Measurements from ENCODE around the gene ZSCAN10. TPM values are rescaled to one million over a fixed set of nuclear protein-coding genes. Genes with fewer than 3 reads are reported as not detected.

ZSCAN10 gene
- polyA plus RNA-seq, 1 donor (not counting 4 experiments of a cell fraction or from before 2014, with no cell fraction given): not detected

- Histone ChIP-seq H3K79me2 (ENCODE audit: control insufficient read depth, insufficient read depth, low read length) (no peaks in the 10 kb centered on the region), H4K20me1 (ENCODE audit: control insufficient read depth, extremely low read depth, insufficient read depth, low read length) (no peaks in the 10 kb centered on the region), H3K9me3 (ENCODE audit: control insufficient read depth, low read depth, low read length) (no peaks in the 10 kb centered on the region), H2AFZ (ENCODE audit: control insufficient read depth, low read length) (no peak overlapping the region), H3K36me3 (ENCODE audit: control insufficient read depth in 2 of 2, extremely low read depth in 1 of 2, insufficient read depth in 2 of 2, low read length in 2 of 2) (peaks cover 0 to 9% of the 10 kb centered on the region in 2 experiments), H3K27me3 (ENCODE audit: control insufficient read depth, extremely low read depth, insufficient read depth, low read length) (no peaks in the 10 kb centered on the region), H3K4me1 (ENCODE audit: control insufficient read depth, extremely low read depth, insufficient read depth, low read length) (no peaks in the 10 kb centered on the region), H3K9ac (ENCODE audit: control insufficient read depth, extremely low read depth, insufficient read depth, low read length) (no peak overlapping the region), H3K9me1 (ENCODE audit: control insufficient read depth, extremely low read depth, insufficient read depth, low read length) (no peaks in the 10 kb centered on the region), H3K27ac (ENCODE audit: control insufficient read depth, insufficient read depth, low read length) (no peak overlapping the region), H3K4me2 (ENCODE audit: control insufficient read depth, extremely low read depth, insufficient read depth, low read depth, low read length) (no peak overlapping the region), H3K4me3 (ENCODE audit: control insufficient read depth in 2 of 3, extremely low read depth in 1 of 3, insufficient read depth in 2 of 3, low read depth in 1 of 3, low read length in 3 of 3) (no peak overlapping the region)
- TF ChIP-seq EZH2 (IDR thresholded peaks at IDR 0.05; ENCODE audit: low read length) (no peak), CTCF (optimal IDR thresholded peaks at IDR 0.05 in 1 of 3, IDR thresholded peaks at IDR 0.05 in 1 of 3, conservative IDR thresholded peaks at IDR 0.05 in 1 of 3; ENCODE audit: extremely low read depth in 1 of 3, insufficient read depth in 2 of 3, low read length in 3 of 3) (no peak)
- FAIRE-seq (no peak), DNase-seq (ENCODE audit: low read depth, low spot score) (no peak)
- dilution Hi-C loops (cut with MboI; ENCODE audit: extremely low pct_ligation_motif_present, low sequenced_read_pairs): no loop called here
These were observed 44.1 kb upstream of the ZSCAN10 start for GRCh38 chr16:3143189-3143588.

GRCh38 chr16:3142770-3143169 is 43.7 kb upstream of the ZSCAN10 start:
- no peaks in the 10 kb centered on the region for H3K9me3 ChIP-seq (ENCODE audit: control insufficient read depth, low read depth, low read length)
- H2AFZ ChIP-seq (ENCODE audit: control insufficient read depth, low read length): no peak overlapping the region
- H3K27ac ChIP-seq (ENCODE audit: control insufficient read depth, insufficient read depth, low read length): no peak overlapping the region
- no peaks in the 10 kb centered on the region for H3K27me3 ChIP-seq (ENCODE audit: control insufficient read depth, extremely low read depth, insufficient read depth, low read length)
- peaks cover 0 to 9% of the 10 kb centered on the region in 2 experiments for H3K36me3 ChIP-seq (ENCODE audit: control insufficient read depth in 2 of 2, extremely low read depth in 1 of 2, insufficient read depth in 2 of 2, low read length in 2 of 2)
- H3K4me1 ChIP-seq (ENCODE audit: control insufficient read depth, extremely low read depth, insufficient read depth, low read length): no peaks in the 10 kb centered on the region
- DNase-seq (ENCODE audit: low read depth, low spot score) (no peak), FAIRE-seq (no peak)
- H3K79me2 ChIP-seq (ENCODE audit: control insufficient read depth, insufficient read depth, low read length): no peaks in the 10 kb centered on the region
- H3K4me3 ChIP-seq (ENCODE audit: control insufficient read depth in 2 of 3, extremely low read depth in 1 of 3, insufficient read depth in 2 of 3, low read depth in 1 of 3, low read length in 3 of 3): no peak overlapping the region
- H4K20me1 ChIP-seq (ENCODE audit: control insufficient read depth, extremely low read depth, insufficient read depth, low read length): no peaks in the 10 kb centered on the region
- TF ChIP-seq CTCF (optimal IDR thresholded peaks at IDR 0.05 in 1 of 3, IDR thresholded peaks at IDR 0.05 in 1 of 3, conservative IDR thresholded peaks at IDR 0.05 in 1 of 3; ENCODE audit: extremely low read depth in 1 of 3, insufficient read depth in 2 of 3, low read length in 3 of 3): no peak
- no peak overlapping the region for H3K9ac ChIP-seq (ENCODE audit: control insufficient read depth, extremely low read depth, insufficient read depth, low read length)
- no peak overlapping the region for H3K4me2 ChIP-seq (ENCODE audit: control insufficient read depth, extremely low read depth, insufficient read depth, low read depth, low read length)
- no peaks in the 10 kb centered on the region for H3K9me1 ChIP-seq (ENCODE audit: control insufficient read depth, extremely low read depth, insufficient read depth, low read length)
- dilution Hi-C loops (cut with MboI; ENCODE audit: extremely low pct_ligation_motif_present, low sequenced_read_pairs): no loop called here

All from keratinocyte (primary cell).